Testis (tissue), 3 donors: ENCODE measurements around the gene LTB4R. TPM values are rescaled to one million over a fixed set of nuclear protein-coding genes. Genes with fewer than 3 reads are reported as not detected.
A peak's percentile ranks its signal among the peaks of the same experiment; 100 is the strongest.

Experiments used
- DNase-seq: peaks from one replicate; pipeline ENCODE4 v3.0.0-alpha.2; 2019
- H3K27ac ChIP-seq, 2 donors: fragments of 200-600 bp; sonication (generic); one replicate each; pipeline ENCODE4 v1.5.1; 2019
- H3K27me3 ChIP-seq: fragments of 200-600 bp; sonication (generic); one replicate; pipeline ENCODE4 v1.5.1; 2019
- H3K36me3 ChIP-seq: fragments of 200-600 bp; sonication (generic); one replicate; pipeline ENCODE4 v1.5.1; 2017; ENCODE audit warnings: low read depth; ENCODE audit errors: missing control alignments
- H3K4me1 ChIP-seq: fragments of 200-600 bp; sonication (generic); one replicate; pipeline ENCODE4 v1.5.1; 2019
- H3K4me3 ChIP-seq, 2 donors: fragments of 200-600 bp; sonication (generic); one replicate each; pipeline ENCODE4 v1.5.1; 2017 to 2019
- H3K9me3 ChIP-seq: fragments of 200-600 bp; sonication (generic); one replicate; pipeline ENCODE4 v1.5.1; 2017
- POLR2A ChIP-seq: fragments of 450-650 bp; IDR thresholded peaks from one replicate; pipeline ENCODE4 v1.6.1; 2017; ENCODE audit warnings: antibody characterized with exemption, mild to moderate bottlenecking, moderate library complexity
- WGBS, 2 donors: methylation state at CpG; one replicate each; pipeline ENCODE4 v1.1.5; 2018; 5-methylcytosine and 5-hydroxymethylcytosine counted together
- intact Hi-C: fragments of 100-400 bp; cut with DNase I; formaldehyde crosslinking; loops from one replicate; pipeline ENCODE4 v1.15.1; 2023; ENCODE audit warnings: low total_unique reads
- polyA plus RNA-seq: library from polyadenylated mRNA; stranded (reverse); fragments of 350-450 nt; fragmentation: Illumina TruSeq; extraction: RNeasy Lipid Tissue Mini Kit (QIAGEN cat#74804); gene quantifications from one replicate; pipeline ENCODE4 v1.2.3, GENCODE V29; 2014; ENCODE audit warnings: low read depth, low replicate concordance; ENCODE audit not compliant: insufficient read depth
- total RNA-seq, 2 donors: library from RNA; depleted of rRNA; stranded (reverse); fragments of >200 nt; gene quantifications; one replicate each; pipeline ENCODE4 v1.2.3, GENCODE V29; 2016
- TF ChIP-seq, protein P1 (sequence below), 3 experiments: fragments of 450-650 bp in 2 of 3; fragments of 200-600 bp in 1 of 3; sonication (generic) in 1 of 3; IDR thresholded peaks; one replicate each; pipeline ENCODE4 v1.5.1; 2016 to 2019; ENCODE audit warnings: antibody characterized with exemption in 3 of 3, mild to moderate bottlenecking in 2 of 3, moderate library complexity in 1 of 3

The LTB4R gene
- total and polyA plus RNA-seq, 3 donors from 2014 or later = 5.5 to 10.9 (median 10.3) TPM

DNA sequence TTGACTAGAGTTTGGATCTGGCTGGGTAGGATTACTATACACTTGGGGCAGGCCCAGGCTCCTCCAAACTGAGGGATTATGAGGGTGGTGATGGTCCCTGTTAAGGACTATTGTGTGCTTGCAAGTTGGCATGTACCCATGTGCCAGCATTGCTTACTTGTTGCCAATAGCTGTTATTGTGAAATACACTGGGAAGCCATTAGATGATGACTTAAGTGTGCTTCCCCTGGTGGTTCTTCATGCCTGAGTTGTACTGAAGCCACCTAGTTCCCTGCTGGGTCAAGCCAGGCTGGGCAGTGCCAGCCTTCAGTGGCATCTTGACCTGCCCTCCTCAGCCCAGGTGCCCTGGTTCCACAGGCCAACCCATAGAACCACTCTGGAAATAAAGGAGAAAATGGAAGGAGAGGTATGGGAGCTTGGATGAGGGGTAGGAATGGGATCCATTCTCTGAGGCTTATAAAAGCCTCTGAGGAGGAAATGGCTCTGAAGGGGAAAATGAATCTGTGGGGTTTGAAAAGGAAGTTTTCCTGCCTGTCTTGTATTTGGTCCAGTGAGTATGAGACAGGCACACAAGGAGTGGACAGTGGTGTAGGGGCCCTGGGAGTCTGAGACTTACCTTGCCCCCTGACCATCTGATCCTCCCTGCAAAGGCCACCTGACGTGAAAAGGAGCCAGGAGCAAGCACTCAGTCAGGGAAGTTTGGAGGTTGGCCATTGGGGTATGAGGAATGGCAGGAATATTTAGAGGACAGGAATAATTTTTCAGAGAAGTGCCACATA lies 724 bp downstream of the LTB4R start:
- no peak for DNase-seq
- no peaks in the 10 kb centered on the region for H3K9me3 ChIP-seq
- no peaks in the 10 kb centered on the region for H3K27me3 ChIP-seq
- H3K36me3 ChIP-seq = no peaks in the 10 kb centered on the region
- intact Hi-C loops = no loop called here
- H3K4me3 ChIP-seq = peak overlapping the region in 1 of 2 donors; percentile 65
- TF ChIP-seq POLR2A = no peak
- TF ChIP-seq, protein P1, sequence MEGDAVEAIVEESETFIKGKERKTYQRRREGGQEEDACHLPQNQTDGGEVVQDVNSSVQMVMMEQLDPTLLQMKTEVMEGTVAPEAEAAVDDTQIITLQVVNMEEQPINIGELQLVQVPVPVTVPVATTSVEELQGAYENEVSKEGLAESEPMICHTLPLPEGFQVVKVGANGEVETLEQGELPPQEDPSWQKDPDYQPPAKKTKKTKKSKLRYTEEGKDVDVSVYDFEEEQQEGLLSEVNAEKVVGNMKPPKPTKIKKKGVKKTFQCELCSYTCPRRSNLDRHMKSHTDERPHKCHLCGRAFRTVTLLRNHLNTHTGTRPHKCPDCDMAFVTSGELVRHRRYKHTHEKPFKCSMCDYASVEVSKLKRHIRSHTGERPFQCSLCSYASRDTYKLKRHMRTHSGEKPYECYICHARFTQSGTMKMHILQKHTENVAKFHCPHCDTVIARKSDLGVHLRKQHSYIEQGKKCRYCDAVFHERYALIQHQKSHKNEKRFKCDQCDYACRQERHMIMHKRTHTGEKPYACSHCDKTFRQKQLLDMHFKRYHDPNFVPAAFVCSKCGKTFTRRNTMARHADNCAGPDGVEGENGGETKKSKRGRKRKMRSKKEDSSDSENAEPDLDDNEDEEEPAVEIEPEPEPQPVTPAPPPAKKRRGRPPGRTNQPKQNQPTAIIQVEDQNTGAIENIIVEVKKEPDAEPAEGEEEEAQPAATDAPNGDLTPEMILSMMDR (IDR thresholded peaks at IDR 0.05) = no peak
- H3K4me1 ChIP-seq = peaks cover 15% of the 10 kb centered on the region
- H3K27ac ChIP-seq = peak overlapping the region in 1 of 2 donors; percentile 80
- 87 to 93% methylated on average over 1 of the region's 1 CpG for WGBS, 2 donors

DNA sequence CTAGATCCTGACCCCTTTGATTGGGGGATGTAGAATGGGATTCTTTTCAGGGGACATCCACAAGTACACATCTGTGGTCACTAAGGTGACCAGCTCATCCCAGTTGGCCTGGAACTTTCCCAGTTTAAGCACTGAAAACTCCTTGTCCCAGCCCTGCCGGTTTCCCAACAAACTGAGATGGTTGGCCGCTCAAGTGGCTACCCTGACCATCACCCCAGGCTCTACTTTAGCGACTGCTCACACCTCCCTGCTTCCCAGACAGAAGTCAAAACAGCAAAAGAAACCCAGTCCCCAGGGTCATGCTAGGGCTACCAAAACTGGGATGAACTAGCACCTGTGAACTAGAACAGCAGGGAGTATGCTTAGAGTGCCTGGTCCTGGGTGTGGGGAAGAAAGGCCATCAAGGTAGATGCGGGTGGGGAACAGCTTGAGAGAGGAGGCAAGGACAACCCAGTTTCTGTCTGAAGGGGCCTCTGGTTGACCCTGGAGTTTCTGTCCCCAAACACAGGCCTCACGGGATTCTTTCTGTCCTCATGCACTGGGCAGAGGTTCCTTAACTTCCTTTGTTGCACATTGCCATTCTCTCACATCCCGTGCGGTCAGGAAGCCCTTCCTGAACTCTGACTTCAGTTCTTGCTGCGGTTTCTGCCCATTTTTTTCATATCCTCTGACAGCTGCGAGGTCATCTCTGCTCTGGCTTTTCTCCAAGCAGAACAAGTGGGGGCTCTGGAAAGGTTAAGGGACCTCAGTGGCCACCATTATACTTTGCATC lies 1.6 kb downstream of the LTB4R start:
- no peak for TF ChIP-seq POLR2A
- TF ChIP-seq, protein P1 (IDR thresholded peaks at IDR 0.05) = no peak
- WGBS, 2 donors = 79 to 84% methylated on average over 9 of the region's 9 CpGs
- H3K36me3 ChIP-seq = no peaks in the 10 kb centered on the region
- no peak overlapping the region for H3K4me3 ChIP-seq
- H3K4me1 ChIP-seq = peaks cover 18% of the 10 kb centered on the region
- DNase-seq = peak; percentile 51
- peak overlapping the region in 1 of 2 donors; percentile 80 for H3K27ac ChIP-seq
- H3K27me3 ChIP-seq = no peaks in the 10 kb centered on the region
- intact Hi-C loops = no loop called here
- no peaks in the 10 kb centered on the region for H3K9me3 ChIP-seq

DNA sequence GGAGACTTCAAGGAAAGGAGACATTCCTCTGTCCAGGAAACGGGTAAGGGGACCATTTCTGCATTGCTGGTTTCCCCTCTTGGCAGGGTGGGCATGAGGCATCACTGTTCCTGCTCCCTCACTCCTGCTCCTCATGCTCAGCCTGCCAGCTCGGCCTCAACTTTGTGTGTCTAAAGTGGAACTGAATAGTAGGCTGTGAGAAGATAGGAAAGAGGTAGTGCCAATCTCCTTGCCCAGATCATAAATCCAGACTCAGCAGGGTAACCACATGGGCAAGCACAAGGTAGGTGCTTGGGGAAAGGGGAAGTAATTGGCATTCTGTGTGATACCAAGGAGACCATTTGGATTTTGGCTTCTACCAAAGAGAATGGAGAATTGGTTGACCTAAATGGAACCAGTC lies 2.6 kb downstream of the LTB4R start:
- intact Hi-C loops = no loop called here
- DNase-seq = no peak
- no peak overlapping the region for H3K27ac ChIP-seq
- no peak overlapping the region for H3K4me3 ChIP-seq
- 77 to 81% methylated on average over 2 of the region's 2 CpGs for WGBS, 2 donors
- no peaks in the 10 kb centered on the region for H3K27me3 ChIP-seq
- peaks cover 18% of the 10 kb centered on the region for H3K4me1 ChIP-seq
- TF ChIP-seq POLR2A = no peak
- TF ChIP-seq, protein P1 (IDR thresholded peaks at IDR 0.05) = no peak
- H3K9me3 ChIP-seq = no peaks in the 10 kb centered on the region
- H3K36me3 ChIP-seq = no peaks in the 10 kb centered on the region

DNA sequence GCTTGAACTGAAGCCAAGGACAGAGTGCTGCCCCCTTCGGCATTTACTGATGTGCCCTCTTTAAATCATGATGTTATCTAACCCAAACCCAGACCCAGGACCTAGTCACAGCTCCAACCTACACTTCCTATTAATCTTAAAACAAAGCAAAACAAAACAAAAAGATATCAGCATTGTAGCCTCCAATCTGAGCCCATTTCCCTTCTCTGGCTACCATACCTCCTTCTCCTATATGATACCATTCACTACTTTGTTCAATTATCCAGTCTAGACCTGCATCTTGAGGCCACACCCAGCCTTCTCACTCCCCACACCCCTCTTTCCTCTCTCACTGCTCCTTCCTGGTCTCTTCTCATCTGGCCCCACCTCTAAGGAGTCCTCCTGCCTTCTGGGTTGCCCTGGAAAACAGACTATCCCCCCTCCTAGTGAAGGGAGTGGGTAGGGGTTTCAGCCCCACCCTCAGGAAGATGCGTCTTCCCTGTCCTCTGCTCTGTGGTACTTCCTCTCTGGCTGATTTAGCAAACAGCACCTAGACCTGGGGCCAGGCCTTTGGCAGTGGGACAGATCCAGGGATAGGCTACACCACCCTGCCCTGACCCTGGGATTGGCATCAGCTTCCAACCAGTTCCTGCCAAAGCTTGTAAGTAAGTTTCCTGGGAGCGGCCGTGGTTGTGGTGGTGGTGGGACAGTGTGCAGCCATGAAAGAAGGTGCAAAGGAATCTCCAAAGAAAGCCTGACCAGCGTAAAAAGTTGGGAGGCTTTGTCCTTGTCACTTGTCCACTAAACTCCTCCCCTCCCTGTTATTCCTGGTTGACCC lies 3.3 kb downstream of the LTB4R start:
- WGBS, 2 donors = 76 to 80% methylated on average over 5 of the region's 5 CpGs
- intact Hi-C loops = no loop called here
- DNase-seq = no peak
- Histone ChIP-seq H3K36me3 (no peaks in the 10 kb centered on the region), H3K27me3 (no peaks in the 10 kb centered on the region), H3K27ac (no peak overlapping the region), H3K9me3 (no peaks in the 10 kb centered on the region), H3K4me3 (no peak overlapping the region), H3K4me1 (peaks cover 18% of the 10 kb centered on the region)
- no peak for TF ChIP-seq POLR2A
- TF ChIP-seq, protein P1 (IDR thresholded peaks at IDR 0.05) = no peak
